SK-N-SH (cell line): ENCODE measurements around the gene DPM2.

Experiments used
- EZH2phosphoT487 ChIP-seq: fragments of 200-600 bp; sonication (generic); IDR thresholded peaks from 2 replicates; pipeline ENCODE4 v1.6.1; 2017; ENCODE audit warnings: low read depth, mixed run types, mild to moderate bottlenecking, antibody characterized with exemption, moderate library complexity, borderline replicate concordance
- FOXM1 ChIP-seq: IDR thresholded peaks from 2 replicates; pipeline ENCODE4 v1.4.0; 2012; ENCODE audit warnings: low read depth, mild to moderate bottlenecking
- GABPA ChIP-seq: IDR thresholded peaks from 2 replicates; pipeline ENCODE4 v1.4.0; 2012; ENCODE audit warnings: low read depth, mild to moderate bottlenecking
- GATA2 ChIP-seq: sonication (generic); formaldehyde crosslinking; IDR thresholded peaks from 2 replicates; pipeline ENCODE4 v1.5.0; 2020; ENCODE audit warnings: mild to moderate bottlenecking, missing genetic modification reagents
- JUND ChIP-seq: IDR thresholded peaks from 2 replicates; pipeline ENCODE4 v1.4.0; 2012
- NRF1 ChIP-seq: IDR thresholded peaks from 2 replicates; pipeline ENCODE4 v1.6.1; 2012; ENCODE audit warnings: low read depth, mild to moderate bottlenecking, low read length
- POLR2AphosphoS5 ChIP-seq: IDR thresholded peaks from 2 replicates; pipeline ENCODE4 v1.6.1; 2012; ENCODE audit warnings: low read depth, low read length
- TF ChIP-seq, protein P1 (sequence below): IDR thresholded peaks from 2 replicates; pipeline ENCODE4 v1.6.1; 2012; ENCODE audit warnings: mild to moderate bottlenecking, low read depth, low read length, moderate library complexity
- TF ChIP-seq, protein P2 (sequence below): fragments of 200-600 bp; sonication (generic); IDR thresholded peaks from 2 replicates; pipeline ENCODE4 v1.6.1; 2017; ENCODE audit warnings: antibody characterized with exemption, mild to moderate bottlenecking, moderate library complexity
- TF ChIP-seq, protein P3 (sequence below): fragments of 150-350 bp; IDR thresholded peaks from 2 replicates; pipeline ENCODE4 v1.6.1; 2017; ENCODE audit warnings: antibody characterized with exemption, low read length, low read depth, borderline replicate concordance

DNA sequence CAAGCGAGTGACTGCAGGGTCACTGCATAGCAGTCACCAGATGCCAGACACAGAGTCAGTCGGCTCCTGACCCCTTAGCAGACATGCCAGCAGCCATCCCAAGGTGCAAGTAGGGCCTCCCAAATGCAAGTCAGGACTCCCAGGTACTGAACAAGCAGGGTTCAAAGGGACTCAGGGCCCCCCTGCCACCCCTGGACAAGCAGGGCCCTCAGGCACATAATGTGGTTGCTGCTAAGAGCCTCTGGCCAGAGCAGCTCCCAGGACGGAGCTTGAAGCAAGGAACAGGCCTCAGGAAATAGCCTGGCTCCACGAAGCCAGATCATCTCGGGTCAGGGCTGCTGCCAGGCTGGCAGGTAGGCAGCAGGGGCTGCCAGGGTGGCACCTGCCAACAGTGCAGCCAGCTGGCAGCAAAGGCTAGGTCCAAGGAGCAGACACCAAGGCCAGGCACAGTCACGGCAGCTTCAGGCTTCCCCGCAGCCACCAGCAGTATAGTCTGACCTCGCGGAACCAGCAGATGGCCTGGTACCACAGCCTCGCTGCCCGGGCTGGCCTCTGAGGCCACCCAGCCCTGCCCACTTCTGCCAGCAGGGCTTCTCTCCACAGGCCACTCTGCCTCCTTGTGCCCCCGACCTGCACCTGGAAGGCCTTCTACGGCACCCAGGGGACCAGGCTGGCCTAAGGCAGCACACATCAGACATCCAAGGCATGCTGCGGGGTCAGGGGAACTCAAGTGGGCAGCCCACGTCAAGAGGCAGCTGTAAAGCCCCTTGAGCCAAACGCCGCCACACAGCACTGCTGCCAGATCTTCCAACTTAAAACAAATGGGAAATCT is 35.7 kb upstream of the DPM2 start:
- TF ChIP-seq, protein P1, sequence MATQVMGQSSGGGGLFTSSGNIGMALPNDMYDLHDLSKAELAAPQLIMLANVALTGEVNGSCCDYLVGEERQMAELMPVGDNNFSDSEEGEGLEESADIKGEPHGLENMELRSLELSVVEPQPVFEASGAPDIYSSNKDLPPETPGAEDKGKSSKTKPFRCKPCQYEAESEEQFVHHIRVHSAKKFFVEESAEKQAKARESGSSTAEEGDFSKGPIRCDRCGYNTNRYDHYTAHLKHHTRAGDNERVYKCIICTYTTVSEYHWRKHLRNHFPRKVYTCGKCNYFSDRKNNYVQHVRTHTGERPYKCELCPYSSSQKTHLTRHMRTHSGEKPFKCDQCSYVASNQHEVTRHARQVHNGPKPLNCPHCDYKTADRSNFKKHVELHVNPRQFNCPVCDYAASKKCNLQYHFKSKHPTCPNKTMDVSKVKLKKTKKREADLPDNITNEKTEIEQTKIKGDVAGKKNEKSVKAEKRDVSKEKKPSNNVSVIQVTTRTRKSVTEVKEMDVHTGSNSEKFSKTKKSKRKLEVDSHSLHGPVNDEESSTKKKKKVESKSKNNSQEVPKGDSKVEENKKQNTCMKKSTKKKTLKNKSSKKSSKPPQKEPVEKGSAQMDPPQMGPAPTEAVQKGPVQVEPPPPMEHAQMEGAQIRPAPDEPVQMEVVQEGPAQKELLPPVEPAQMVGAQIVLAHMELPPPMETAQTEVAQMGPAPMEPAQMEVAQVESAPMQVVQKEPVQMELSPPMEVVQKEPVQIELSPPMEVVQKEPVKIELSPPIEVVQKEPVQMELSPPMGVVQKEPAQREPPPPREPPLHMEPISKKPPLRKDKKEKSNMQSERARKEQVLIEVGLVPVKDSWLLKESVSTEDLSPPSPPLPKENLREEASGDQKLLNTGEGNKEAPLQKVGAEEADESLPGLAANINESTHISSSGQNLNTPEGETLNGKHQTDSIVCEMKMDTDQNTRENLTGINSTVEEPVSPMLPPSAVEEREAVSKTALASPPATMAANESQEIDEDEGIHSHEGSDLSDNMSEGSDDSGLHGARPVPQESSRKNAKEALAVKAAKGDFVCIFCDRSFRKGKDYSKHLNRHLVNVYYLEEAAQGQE = no peak
- TF ChIP-seq EZH2phosphoT487 (no peak), POLR2AphosphoS5 (no peak), NRF1 (no peak), GATA2 (no peak; the same call in 1 of the 2 replicates), JUND (no peak), GABPA (no peak), FOXM1 (no peak)
- TF ChIP-seq, protein P2, sequence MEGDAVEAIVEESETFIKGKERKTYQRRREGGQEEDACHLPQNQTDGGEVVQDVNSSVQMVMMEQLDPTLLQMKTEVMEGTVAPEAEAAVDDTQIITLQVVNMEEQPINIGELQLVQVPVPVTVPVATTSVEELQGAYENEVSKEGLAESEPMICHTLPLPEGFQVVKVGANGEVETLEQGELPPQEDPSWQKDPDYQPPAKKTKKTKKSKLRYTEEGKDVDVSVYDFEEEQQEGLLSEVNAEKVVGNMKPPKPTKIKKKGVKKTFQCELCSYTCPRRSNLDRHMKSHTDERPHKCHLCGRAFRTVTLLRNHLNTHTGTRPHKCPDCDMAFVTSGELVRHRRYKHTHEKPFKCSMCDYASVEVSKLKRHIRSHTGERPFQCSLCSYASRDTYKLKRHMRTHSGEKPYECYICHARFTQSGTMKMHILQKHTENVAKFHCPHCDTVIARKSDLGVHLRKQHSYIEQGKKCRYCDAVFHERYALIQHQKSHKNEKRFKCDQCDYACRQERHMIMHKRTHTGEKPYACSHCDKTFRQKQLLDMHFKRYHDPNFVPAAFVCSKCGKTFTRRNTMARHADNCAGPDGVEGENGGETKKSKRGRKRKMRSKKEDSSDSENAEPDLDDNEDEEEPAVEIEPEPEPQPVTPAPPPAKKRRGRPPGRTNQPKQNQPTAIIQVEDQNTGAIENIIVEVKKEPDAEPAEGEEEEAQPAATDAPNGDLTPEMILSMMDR = no peak
- TF ChIP-seq, protein P3, sequence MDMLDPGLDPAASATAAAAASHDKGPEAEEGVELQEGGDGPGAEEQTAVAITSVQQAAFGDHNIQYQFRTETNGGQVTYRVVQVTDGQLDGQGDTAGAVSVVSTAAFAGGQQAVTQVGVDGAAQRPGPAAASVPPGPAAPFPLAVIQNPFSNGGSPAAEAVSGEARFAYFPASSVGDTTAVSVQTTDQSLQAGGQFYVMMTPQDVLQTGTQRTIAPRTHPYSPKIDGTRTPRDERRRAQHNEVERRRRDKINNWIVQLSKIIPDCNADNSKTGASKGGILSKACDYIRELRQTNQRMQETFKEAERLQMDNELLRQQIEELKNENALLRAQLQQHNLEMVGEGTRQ = no peak
